Liver (tissue), 9 donors: ENCODE measurements around the gene NANOS1. TPM values are rescaled to one million over a fixed set of nuclear protein-coding genes. Genes with fewer than 3 reads are reported as not detected.

ENCODE experiments used
- DNase-seq: peaks from one replicate; pipeline ENCODE4 v3.0.0-alpha.2; 2017; ENCODE audit warnings: low spot score
- H3K27ac ChIP-seq, 2 donors: one replicate each; pipeline ENCODE4 v1.7.0; 2013; ENCODE audit warnings: inconsistent platforms in 2 of 2, low read length in 2 of 2, control low read depth in 1 of 2, low read depth in 1 of 2, mild to moderate bottlenecking in 1 of 2
- H3K27me3 ChIP-seq, 4 donors: one replicate each; pipeline versions ENCODE4 v1.6.1 to v1.7.0; 2013; ENCODE audit warnings: low read length in 3 of 4, inconsistent platforms in 1 of 4, mild to moderate bottlenecking in 1 of 4, moderate library complexity in 1 of 4; ENCODE audit not compliant: control insufficient read depth in 4 of 4, insufficient read depth in 4 of 4
- H3K36me3 ChIP-seq, 4 donors: one replicate each; pipeline versions ENCODE4 v1.6.1 to v1.7.0; 2013; ENCODE audit warnings: low read length in 3 of 4, mild to moderate bottlenecking in 3 of 4, low read depth in 1 of 4, moderate library complexity in 1 of 4; ENCODE audit not compliant: control insufficient read depth in 4 of 4, insufficient read depth in 3 of 4
- H3K4me1 ChIP-seq, 4 donors: one replicate each; pipeline versions ENCODE4 v1.6.1 to v1.7.0; 2013; ENCODE audit warnings: low read length in 3 of 4, mild to moderate bottlenecking in 3 of 4, moderate library complexity in 1 of 4; ENCODE audit not compliant: control insufficient read depth in 4 of 4, insufficient read depth in 4 of 4
- H3K4me3 ChIP-seq, 3 donors: one replicate each; pipeline versions ENCODE4 v1.6.1 to v1.7.0; 2013; ENCODE audit warnings: low read length in 3 of 3, control low read depth in 1 of 3, low read depth in 1 of 3, mild to moderate bottlenecking in 1 of 3
- H3K9ac ChIP-seq, 2 donors: one replicate each; pipeline ENCODE4 v1.7.0; 2013; ENCODE audit warnings: low read length in 2 of 2, mild to moderate bottlenecking in 2 of 2, moderate library complexity in 2 of 2, control low read depth in 1 of 2, low read depth in 1 of 2
- H3K9me3 ChIP-seq, 4 donors: one replicate each; pipeline versions ENCODE4 v1.6.1 to v1.7.0; 2013; ENCODE audit warnings: low read length in 3 of 4; ENCODE audit not compliant: control insufficient read depth in 4 of 4
- EGR1 ChIP-seq, 2 donors: IDR thresholded peaks; 2 replicates each; pipeline ENCODE4 v1.6.1; 2016 to 2018; ENCODE audit warnings: antibody characterized with exemption in 2 of 2, low read depth in 2 of 2
- FOXA1 ChIP-seq: IDR thresholded peaks from 2 replicates; pipeline ENCODE4 v1.6.1; 2016; ENCODE audit warnings: antibody characterized with exemption
- GABPA ChIP-seq, 2 donors: IDR thresholded peaks in 1 of 2; conservative IDR thresholded peaks in 1 of 2; 2 replicates each; pipeline ENCODE4 v1.6.1; 2016; ENCODE audit warnings: antibody characterized with exemption in 2 of 2, mild to moderate bottlenecking in 1 of 2, moderate library complexity in 1 of 2
- HNF4A ChIP-seq, 2 donors: conservative IDR thresholded peaks; 2 replicates each; pipeline ENCODE4 v1.6.1; 2016; ENCODE audit warnings: antibody characterized with exemption in 2 of 2, mild to moderate bottlenecking in 2 of 2
- HNF4G ChIP-seq: IDR thresholded peaks from 2 replicates; pipeline ENCODE4 v1.6.1; 2016; ENCODE audit warnings: antibody characterized with exemption
- NR2F2 ChIP-seq: IDR thresholded peaks from 2 replicates; pipeline ENCODE4 v1.6.1; 2016; ENCODE audit warnings: antibody characterized with exemption
- RXRA ChIP-seq, 2 donors: IDR thresholded peaks; 2 replicates each; pipeline ENCODE4 v1.6.1; 2017 to 2018; ENCODE audit warnings: antibody characterized with exemption in 2 of 2, mild to moderate bottlenecking in 1 of 2
- SP1 ChIP-seq: IDR thresholded peaks from 2 replicates; pipeline ENCODE4 v1.6.1; 2018; ENCODE audit warnings: antibody characterized with exemption, mild to moderate bottlenecking
- TAF1 ChIP-seq: conservative IDR thresholded peaks from 2 replicates; pipeline ENCODE4 v1.6.1; 2016; ENCODE audit warnings: antibody characterized with exemption, mild to moderate bottlenecking
- YY1 ChIP-seq: IDR thresholded peaks from 2 replicates; pipeline ENCODE4 v1.6.1; 2016; ENCODE audit warnings: antibody characterized with exemption, mild to moderate bottlenecking
- WGBS: extraction: QIAGEN DNeasy Blood & Tissue Kit; methylation state at CpG from one replicate; pipeline ENCODE4 v1.1.7; 2013; 5-methylcytosine and 5-hydroxymethylcytosine counted together
- polyA plus RNA-seq, 2 donors: library from polyadenylated mRNA; stranded (reverse) in 1 of 2; unstranded in 1 of 2; fragments of 200-250 nt in 1 of 2; fragments of >200 nt in 1 of 2; fragmentation: Nextera tagmentation in 1 of 2; extraction: Ambion mirVana in 1 of 2; gene quantifications; one replicate each; pipeline versions ENCODE4 v1.2.1 to v1.2.3, GENCODE V29; 2013 to 2015
- total RNA-seq, 2 donors: library from RNA; depleted of rRNA; stranded (reverse); fragments of >200 nt; gene quantifications; one replicate each; pipeline ENCODE4 v1.2.3, GENCODE V29; 2014
- TF ChIP-seq, protein P1 (sequence below): IDR thresholded peaks from 2 replicates; pipeline ENCODE4 v1.6.1; 2016; ENCODE audit warnings: antibody characterized with exemption, mild to moderate bottlenecking
- TF ChIP-seq, protein P2 (sequence below): IDR thresholded peaks from 2 replicates; pipeline ENCODE4 v1.6.1; 2016; ENCODE audit warnings: antibody characterized with exemption
- TF ChIP-seq, protein P3 (sequence below): IDR thresholded peaks from 2 replicates; pipeline ENCODE4 v1.6.1; 2016; ENCODE audit warnings: antibody characterized with exemption
- TF ChIP-seq, protein P4 (sequence below): IDR thresholded peaks from 2 replicates; pipeline ENCODE4 v1.6.1; 2016; ENCODE audit warnings: antibody characterized with exemption
- donor health status: healthy.
- donor health status: healthy.
- donor health status: healthy.
- donor health status: healthy.
- donor health status: healthy.

The NANOS1 gene
- total and polyA plus RNA-seq, 4 donors, result 0.07 to 1.1 (median 0.10) TPM

DNA sequence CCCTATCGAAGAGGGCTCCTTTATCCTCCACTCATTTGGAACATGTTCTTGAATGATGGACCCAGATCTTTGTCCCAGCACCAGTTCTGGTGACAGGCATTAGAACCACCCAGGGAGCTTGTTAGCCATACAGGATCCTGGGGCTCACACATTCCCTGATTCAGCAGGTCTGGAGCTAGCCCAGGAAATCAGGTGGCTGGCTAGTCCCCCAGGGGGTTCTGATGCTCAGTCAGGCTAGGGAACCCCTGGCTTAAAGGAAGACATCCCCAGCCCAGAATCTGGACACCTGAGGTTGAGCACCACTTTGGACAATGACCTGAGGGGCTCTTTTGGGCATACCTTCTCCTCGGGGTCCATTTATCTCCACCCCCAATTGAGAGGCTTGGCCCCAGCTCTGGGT is 37.0 kb upstream of the NANOS1 start:
- TF ChIP-seq, protein P1, sequence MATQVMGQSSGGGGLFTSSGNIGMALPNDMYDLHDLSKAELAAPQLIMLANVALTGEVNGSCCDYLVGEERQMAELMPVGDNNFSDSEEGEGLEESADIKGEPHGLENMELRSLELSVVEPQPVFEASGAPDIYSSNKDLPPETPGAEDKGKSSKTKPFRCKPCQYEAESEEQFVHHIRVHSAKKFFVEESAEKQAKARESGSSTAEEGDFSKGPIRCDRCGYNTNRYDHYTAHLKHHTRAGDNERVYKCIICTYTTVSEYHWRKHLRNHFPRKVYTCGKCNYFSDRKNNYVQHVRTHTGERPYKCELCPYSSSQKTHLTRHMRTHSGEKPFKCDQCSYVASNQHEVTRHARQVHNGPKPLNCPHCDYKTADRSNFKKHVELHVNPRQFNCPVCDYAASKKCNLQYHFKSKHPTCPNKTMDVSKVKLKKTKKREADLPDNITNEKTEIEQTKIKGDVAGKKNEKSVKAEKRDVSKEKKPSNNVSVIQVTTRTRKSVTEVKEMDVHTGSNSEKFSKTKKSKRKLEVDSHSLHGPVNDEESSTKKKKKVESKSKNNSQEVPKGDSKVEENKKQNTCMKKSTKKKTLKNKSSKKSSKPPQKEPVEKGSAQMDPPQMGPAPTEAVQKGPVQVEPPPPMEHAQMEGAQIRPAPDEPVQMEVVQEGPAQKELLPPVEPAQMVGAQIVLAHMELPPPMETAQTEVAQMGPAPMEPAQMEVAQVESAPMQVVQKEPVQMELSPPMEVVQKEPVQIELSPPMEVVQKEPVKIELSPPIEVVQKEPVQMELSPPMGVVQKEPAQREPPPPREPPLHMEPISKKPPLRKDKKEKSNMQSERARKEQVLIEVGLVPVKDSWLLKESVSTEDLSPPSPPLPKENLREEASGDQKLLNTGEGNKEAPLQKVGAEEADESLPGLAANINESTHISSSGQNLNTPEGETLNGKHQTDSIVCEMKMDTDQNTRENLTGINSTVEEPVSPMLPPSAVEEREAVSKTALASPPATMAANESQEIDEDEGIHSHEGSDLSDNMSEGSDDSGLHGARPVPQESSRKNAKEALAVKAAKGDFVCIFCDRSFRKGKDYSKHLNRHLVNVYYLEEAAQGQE, result no peak
- no peak for TF ChIP-seq HNF4G
- TF ChIP-seq, protein P2, sequence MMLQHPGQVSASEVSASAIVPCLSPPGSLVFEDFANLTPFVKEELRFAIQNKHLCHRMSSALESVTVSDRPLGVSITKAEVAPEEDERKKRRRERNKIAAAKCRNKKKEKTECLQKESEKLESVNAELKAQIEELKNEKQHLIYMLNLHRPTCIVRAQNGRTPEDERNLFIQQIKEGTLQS, result no peak
- no peak for TF ChIP-seq SP1
- WGBS, result 67% methylated on average over 2 of the region's 2 CpGs

DNA sequence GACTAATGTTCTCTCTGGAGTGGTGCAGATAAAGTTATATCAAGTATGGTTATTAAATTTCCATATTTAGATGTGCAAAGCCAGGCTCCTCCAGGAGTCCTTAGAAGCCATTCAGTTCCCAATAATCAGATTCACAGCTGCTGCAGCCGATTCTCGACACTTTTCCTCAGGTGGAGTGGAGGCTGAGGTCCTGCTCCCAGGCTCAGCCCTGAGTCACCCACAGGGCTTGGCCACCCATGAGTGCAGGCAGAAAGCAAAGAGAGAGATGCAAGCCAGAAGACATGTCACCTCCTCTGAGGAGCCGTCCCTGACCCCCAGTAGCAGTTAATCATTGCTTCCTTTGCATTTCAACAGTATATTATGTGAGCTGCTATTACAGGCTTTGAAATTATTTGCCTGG is 36.3 kb upstream of the NANOS1 start:
- Histone ChIP-seq H3K4me3 (no peak overlapping the region), H3K27ac (no peak overlapping the region), H3K27me3 (no peaks in the 10 kb centered on the region), H3K4me1 (no peaks in the 10 kb centered on the region), H3K36me3 (no peaks in the 10 kb centered on the region), H3K9ac (no peak overlapping the region), H3K9me3 (no peaks in the 10 kb centered on the region)
- TF ChIP-seq, protein P3, sequence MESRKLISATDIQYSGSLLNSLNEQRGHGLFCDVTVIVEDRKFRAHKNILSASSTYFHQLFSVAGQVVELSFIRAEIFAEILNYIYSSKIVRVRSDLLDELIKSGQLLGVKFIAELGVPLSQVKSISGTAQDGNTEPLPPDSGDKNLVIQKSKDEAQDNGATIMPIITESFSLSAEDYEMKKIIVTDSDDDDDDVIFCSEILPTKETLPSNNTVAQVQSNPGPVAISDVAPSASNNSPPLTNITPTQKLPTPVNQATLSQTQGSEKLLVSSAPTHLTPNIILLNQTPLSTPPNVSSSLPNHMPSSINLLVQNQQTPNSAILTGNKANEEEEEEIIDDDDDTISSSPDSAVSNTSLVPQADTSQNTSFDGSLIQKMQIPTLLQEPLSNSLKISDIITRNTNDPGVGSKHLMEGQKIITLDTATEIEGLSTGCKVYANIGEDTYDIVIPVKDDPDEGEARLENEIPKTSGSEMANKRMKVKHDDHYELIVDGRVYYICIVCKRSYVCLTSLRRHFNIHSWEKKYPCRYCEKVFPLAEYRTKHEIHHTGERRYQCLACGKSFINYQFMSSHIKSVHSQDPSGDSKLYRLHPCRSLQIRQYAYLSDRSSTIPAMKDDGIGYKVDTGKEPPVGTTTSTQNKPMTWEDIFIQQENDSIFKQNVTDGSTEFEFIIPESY, result no peak
- TF ChIP-seq RXRA (IDR thresholded peaks at IDR 0.05) (no peak), HNF4G (no peak), TAF1 (no peak), NR2F2 (no peak), YY1 (no peak), GABPA (IDR thresholded peaks at IDR 0.05 in 1 of 2, conservative IDR thresholded peaks at IDR 0.05 in 1 of 2) (no peak), EGR1 (IDR thresholded peaks at IDR 0.05; ENCODE audit: low read depth in 2 of 2) (no peak), SP1 (no peak), HNF4A (conservative IDR thresholded peaks at IDR 0.05) (no peak), FOXA1 (no peak)
- TF ChIP-seq, protein P1, result no peak
- TF ChIP-seq, protein P4, sequence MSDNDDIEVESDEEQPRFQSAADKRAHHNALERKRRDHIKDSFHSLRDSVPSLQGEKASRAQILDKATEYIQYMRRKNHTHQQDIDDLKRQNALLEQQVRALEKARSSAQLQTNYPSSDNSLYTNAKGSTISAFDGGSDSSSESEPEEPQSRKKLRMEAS, result no peak
- TF ChIP-seq, protein P2, result no peak
- DNase-seq, result no peak
- WGBS, result 87% methylated on average over 3 of the region's 3 CpGs

More for the DNA sequence above, 37.0 kb upstream of the NANOS1 start:
- Histone ChIP-seq H3K27ac (no peak overlapping the region), H3K27me3 (no peaks in the 10 kb centered on the region), H3K4me1 (no peaks in the 10 kb centered on the region), H3K4me3 (no peak overlapping the region), H3K9ac (no peak overlapping the region), H3K36me3 (no peaks in the 10 kb centered on the region), H3K9me3 (no peaks in the 10 kb centered on the region)
- no peak for DNase-seq
